Gastrocnemius medialis (tissue), 4 donors: Measurements from ENCODE around the gene PDE10A. TPM values are rescaled to one million over a fixed set of nuclear protein-coding genes. Genes with fewer than 3 reads are reported as not detected.
"Not testable (repeated sequence)": the region's sequence is repeated elsewhere in the genome, so short reads cannot be mapped to it uniquely, and the experiment has no call there.

Source experiments
- ATAC-seq, 2 donors: fragments of 150-250 bp; one replicate each; pipeline ENCODE4 v1.9.1; 2016
- DNase-seq, 2 donors: peaks; one replicate each; pipeline ENCODE4 v3.0.0-alpha.2; 2019
- H3K27ac ChIP-seq, 4 donors: fragments of 200-600 bp; sonication (generic); 1 replicate in 1 of 4; 2 replicates in 3 of 4; pipeline ENCODE4 v1.5.1; 2016 to 2018; ENCODE audit warnings: mild to moderate bottlenecking in 2 of 4, moderate library complexity in 1 of 4
- H3K27me3 ChIP-seq, 3 donors: fragments of 200-600 bp; sonication (generic) in 2 of 3; 1 replicate in 1 of 3; 2 replicates in 2 of 3; pipeline versions ENCODE4 v1.5.1 to v1.6.0; 2016 to 2019; ENCODE audit warnings: mild to moderate bottlenecking in 1 of 3, moderate library complexity in 1 of 3
- H3K36me3 ChIP-seq, 2 donors: fragments of 200-600 bp; sonication (generic) in 1 of 2; one replicate each; pipeline ENCODE4 v1.5.1; 2017 to 2018
- H3K4me1 ChIP-seq, 2 donors: fragments of 200-600 bp; sonication (generic) in 1 of 2; one replicate each; pipeline ENCODE4 v1.5.1; 2016 to 2017; ENCODE audit warnings: mild to moderate bottlenecking in 2 of 2
- H3K4me3 ChIP-seq, 4 donors: fragments of 200-600 bp; sonication (generic) in 3 of 4; 1 replicate in 1 of 4; 2 replicates in 3 of 4; pipeline ENCODE4 v1.5.1; 2016 to 2019; ENCODE audit warnings: mild to moderate bottlenecking in 2 of 4
- H3K9me3 ChIP-seq, 3 donors: fragments of 200-600 bp; sonication (generic) in 2 of 3; 1 replicate in 1 of 3; 2 replicates in 2 of 3; pipeline ENCODE4 v1.5.1; 2016 to 2019
- POLR2A ChIP-seq, 2 donors: fragments of 450-650 bp; IDR thresholded peaks; one replicate each; pipeline ENCODE4 v1.6.1; 2017; ENCODE audit warnings: antibody characterized with exemption in 2 of 2, mild to moderate bottlenecking in 2 of 2, moderate library complexity in 2 of 2
- in situ Hi-C, 4 donors: fragments of 200-750 bp; cut with MboI; loops; one replicate each; pipeline versions ENCODE4 v1.15.0 to v1.8.0; 2017; ENCODE audit warnings: low sequenced_read_pairs in 4 of 4
- intact Hi-C: fragments of 100-400 bp; cut with DNase I; formaldehyde crosslinking; loops from one replicate; pipeline ENCODE4 v1.15.1; 2023; ENCODE audit warnings: low total_unique reads
- total RNA-seq, 4 donors: library from RNA; depleted of rRNA; stranded (reverse); fragments of >200 nt; gene quantifications; one replicate each; pipeline versions ENCODE4 v1.1.0 to v1.2.3, GENCODE V29; 2016
- TF ChIP-seq, protein P1 (sequence below), 5 experiments: fragments of 450-650 bp in 3 of 5; fragments of 200-600 bp in 2 of 5; sonication (generic) in 2 of 5; IDR thresholded peaks in 4 of 5; conservative IDR thresholded peaks in 1 of 5; 1 replicate in 4 of 5; 2 replicates in 1 of 5; pipeline ENCODE4 v1.5.1; 2016 to 2019; ENCODE audit warnings: antibody characterized with exemption in 5 of 5, mild to moderate bottlenecking in 3 of 5, moderate library complexity in 3 of 5

PDE10A gene
- total RNA-seq, 4 donors from 2014 or later: 0.24 to 1.5 (median 1.2) TPM

DNA sequence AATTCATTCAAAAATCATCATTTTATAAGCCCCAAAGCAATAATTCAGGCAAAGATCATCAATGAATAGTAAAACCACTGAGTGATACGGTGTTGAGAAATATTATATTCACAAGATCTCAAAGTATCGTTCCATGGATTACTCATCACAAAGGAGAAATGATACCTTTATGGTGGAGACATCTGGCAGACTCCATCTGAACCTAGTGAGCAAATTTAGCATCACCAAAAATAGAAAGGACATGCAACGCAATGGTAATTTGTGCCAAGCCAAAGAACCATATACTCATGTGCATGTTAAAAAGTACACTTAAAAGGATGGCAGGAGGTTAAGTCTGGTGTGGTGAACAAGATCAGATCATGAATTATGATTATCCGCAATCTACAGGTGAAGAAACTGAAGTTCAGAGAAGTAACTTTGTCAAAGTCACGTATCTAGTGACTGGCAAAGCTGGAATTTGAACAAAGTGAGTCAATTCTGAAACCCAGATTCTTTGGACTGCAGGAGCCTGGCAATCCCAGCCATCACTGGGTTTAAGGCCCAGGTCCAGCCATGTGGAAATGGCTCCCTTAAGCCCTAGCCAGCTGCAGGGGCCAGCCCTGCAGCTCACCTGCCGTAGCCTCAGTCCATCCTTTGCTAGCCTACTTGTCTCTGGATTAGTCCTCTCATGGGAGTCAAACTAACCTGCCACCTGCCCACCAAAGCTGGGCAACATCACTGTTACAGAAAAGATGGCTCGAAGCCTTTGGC is 68.3 kb downstream of the PDE10A start:
- Histone ChIP-seq H3K36me3 (no peaks in the 10 kb centered on the region), H3K4me1 (no peaks in the 10 kb centered on the region), H3K9me3 (peaks cover 0 to 9% (median 0%) of the 10 kb centered on the region in 3 donors), H3K4me3 (no peak overlapping the region), H3K27ac (no peak overlapping the region), H3K27me3 (no peaks in the 10 kb centered on the region)
- intact Hi-C loops: no loop called here
- ATAC-seq: peak in 1 of 2 donors; percentile 33
- no peak for DNase-seq
- TF ChIP-seq, protein P1, sequence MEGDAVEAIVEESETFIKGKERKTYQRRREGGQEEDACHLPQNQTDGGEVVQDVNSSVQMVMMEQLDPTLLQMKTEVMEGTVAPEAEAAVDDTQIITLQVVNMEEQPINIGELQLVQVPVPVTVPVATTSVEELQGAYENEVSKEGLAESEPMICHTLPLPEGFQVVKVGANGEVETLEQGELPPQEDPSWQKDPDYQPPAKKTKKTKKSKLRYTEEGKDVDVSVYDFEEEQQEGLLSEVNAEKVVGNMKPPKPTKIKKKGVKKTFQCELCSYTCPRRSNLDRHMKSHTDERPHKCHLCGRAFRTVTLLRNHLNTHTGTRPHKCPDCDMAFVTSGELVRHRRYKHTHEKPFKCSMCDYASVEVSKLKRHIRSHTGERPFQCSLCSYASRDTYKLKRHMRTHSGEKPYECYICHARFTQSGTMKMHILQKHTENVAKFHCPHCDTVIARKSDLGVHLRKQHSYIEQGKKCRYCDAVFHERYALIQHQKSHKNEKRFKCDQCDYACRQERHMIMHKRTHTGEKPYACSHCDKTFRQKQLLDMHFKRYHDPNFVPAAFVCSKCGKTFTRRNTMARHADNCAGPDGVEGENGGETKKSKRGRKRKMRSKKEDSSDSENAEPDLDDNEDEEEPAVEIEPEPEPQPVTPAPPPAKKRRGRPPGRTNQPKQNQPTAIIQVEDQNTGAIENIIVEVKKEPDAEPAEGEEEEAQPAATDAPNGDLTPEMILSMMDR (IDR thresholded peaks at IDR 0.05 in 4 of 5, conservative IDR thresholded peaks at IDR 0.05 in 1 of 5): no peak
- no peak for TF ChIP-seq POLR2A (IDR thresholded peaks at IDR 0.05)
- in situ Hi-C loops: no loop called here

DNA sequence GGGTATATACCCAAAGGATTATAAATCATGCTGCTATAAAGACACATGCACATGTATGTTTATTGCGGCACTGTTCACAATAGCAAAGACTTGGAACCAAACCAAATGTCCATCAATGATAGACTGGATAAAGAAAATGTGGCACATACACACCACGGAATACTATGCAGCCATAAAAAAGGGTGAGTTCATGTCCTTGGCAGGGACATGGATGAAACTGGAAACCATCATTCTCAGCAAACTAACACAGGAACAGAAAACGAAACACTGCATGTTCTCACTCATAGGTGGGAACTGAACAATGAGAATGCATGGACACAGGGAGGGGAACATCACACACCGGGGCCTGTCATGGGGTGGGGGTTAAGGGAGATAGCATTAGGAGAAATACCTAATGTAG is 70.1 kb downstream of the PDE10A start:
- in situ Hi-C loops, ATAC-seq, intact Hi-C loops: not testable (repeated sequence)

GRCh38 chr6:165588515-165588914 is 74.5 kb downstream of the PDE10A start:
- H3K36me3 ChIP-seq: no peaks in the 10 kb centered on the region
- no peaks in the 10 kb centered on the region for H3K4me1 ChIP-seq
- DNase-seq (no peak), ATAC-seq (no peak)
- TF ChIP-seq POLR2A (IDR thresholded peaks at IDR 0.05): no peak
- TF ChIP-seq, protein P1 (IDR thresholded peaks at IDR 0.05 in 4 of 5, conservative IDR thresholded peaks at IDR 0.05 in 1 of 5): no peak
- H3K9me3 ChIP-seq: peaks cover 0 to 9% (median 0%) of the 10 kb centered on the region in 3 donors
- H3K27me3 ChIP-seq: no peaks in the 10 kb centered on the region
- H3K4me3 ChIP-seq: no peak overlapping the region
- no peak overlapping the region for H3K27ac ChIP-seq
- in situ Hi-C loops (no loop called here), intact Hi-C loops (no loop called here)

More for the DNA sequence above, 70.1 kb downstream of the PDE10A start:
- not testable (repeated sequence) for DNase-seq, H3K27me3 ChIP-seq, H3K36me3 ChIP-seq, H3K27ac ChIP-seq, H3K4me1 ChIP-seq, H3K9me3 ChIP-seq, H3K4me3 ChIP-seq

DNA sequence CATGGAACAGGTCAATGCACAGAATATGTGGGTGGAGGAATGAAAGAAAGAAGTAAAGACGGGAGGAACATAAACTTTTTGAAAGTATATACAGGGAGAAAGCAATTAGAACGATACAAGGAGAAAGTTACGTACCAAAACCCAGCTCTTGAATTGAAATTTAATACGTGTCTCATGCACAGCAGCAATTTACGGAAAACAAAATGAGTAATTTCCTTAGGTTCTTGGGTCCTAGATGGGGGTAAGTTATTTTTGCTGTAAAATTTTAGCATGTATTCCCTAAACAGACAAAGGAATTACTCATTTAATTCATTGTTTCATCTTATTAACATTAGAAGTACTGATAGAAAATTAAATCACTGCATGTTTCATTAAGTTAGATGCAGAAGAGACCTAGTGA is 75.8 kb downstream of the PDE10A start:
- Histone ChIP-seq H3K36me3 (no peaks in the 10 kb centered on the region), H3K27me3 (no peaks in the 10 kb centered on the region), H3K4me3 (no peak overlapping the region), H3K4me1 (no peaks in the 10 kb centered on the region), H3K9me3 (peaks cover 0 to 6% (median 0%) of the 10 kb centered on the region in 3 donors), H3K27ac (no peak overlapping the region)
- intact Hi-C loops: no loop called here
- TF ChIP-seq, protein P1 (IDR thresholded peaks at IDR 0.05 in 4 of 5, conservative IDR thresholded peaks at IDR 0.05 in 1 of 5): no peak
- TF ChIP-seq POLR2A (IDR thresholded peaks at IDR 0.05): no peak
- in situ Hi-C loops: no loop called here
- ATAC-seq: no peak
- no peak for DNase-seq

DNA sequence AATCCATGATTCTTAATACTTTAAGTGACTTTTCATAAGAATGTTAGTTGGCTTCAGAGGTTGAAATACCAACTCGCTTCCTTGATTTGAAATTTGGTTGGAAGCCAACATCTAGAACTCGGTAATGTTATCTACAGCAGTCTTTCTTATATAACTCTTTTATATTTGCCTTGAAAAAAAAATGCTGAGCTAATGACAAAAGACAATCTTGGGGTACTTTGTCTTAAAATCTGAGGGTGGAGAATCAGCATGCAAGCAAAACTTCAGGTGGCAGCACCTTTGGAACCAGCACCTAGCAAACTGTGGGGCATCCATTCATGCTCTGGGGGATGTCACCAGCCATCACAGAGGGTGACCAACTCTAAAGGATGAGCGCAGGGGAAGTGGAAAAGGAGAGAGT is 76.3 kb downstream of the PDE10A start:
- no peak for TF ChIP-seq POLR2A (IDR thresholded peaks at IDR 0.05)
- TF ChIP-seq, protein P1 (IDR thresholded peaks at IDR 0.05 in 4 of 5, conservative IDR thresholded peaks at IDR 0.05 in 1 of 5): no peak
- ATAC-seq: no peak
- no peak overlapping the region for H3K27ac ChIP-seq
- intact Hi-C loops (no loop called here), in situ Hi-C loops (no loop called here)
- H3K4me3 ChIP-seq: no peak overlapping the region
- H3K4me1 ChIP-seq: no peaks in the 10 kb centered on the region
- no peaks in the 10 kb centered on the region for H3K36me3 ChIP-seq
- no peaks in the 10 kb centered on the region for H3K27me3 ChIP-seq
- DNase-seq: no peak
- H3K9me3 ChIP-seq: peaks cover 0 to 1% (median 0%) of the 10 kb centered on the region in 3 donors
